Inferior parietal cortex (tissue), 1 donor: ENCODE measurements around the gene PCSK6.

Source experiments
- DNase-seq: peaks from one replicate; pipeline ENCODE4 v3.0.0-alpha.2; 2016; ENCODE audit errors: extremely low spot score

PCSK6 gene

GRCh38 chr15:101522621-101523559, 33.4 kb upstream of the PCSK6 start:
- DNase-seq: no peak

- no peak for DNase-seq
Observed at GRCh38 chr15:101522091-101522490, 32.6 kb upstream of the PCSK6 start.

GRCh38 chr15:101521591-101521990, 32.1 kb upstream of the PCSK6 start:
- DNase-seq: no peak

- DNase-seq: no peak
Observed at GRCh38 chr15:101521069-101521468, 31.6 kb upstream of the PCSK6 start.

GRCh38 chr15:101520395-101520794, 30.9 kb upstream of the PCSK6 start:
- no peak for DNase-seq

GRCh38 chr15:101517504-101517903, 28.0 kb upstream of the PCSK6 start:
- no peak for DNase-seq

GRCh38 chr15:101514318-101514717, 24.8 kb upstream of the PCSK6 start:
- DNase-seq: no peak

- no peak for DNase-seq
Observed at GRCh38 chr15:101511717-101512116, 22.2 kb upstream of the PCSK6 start.

GRCh38 chr15:101510212-101511197, 21.0 kb upstream of the PCSK6 start:
- no peak for DNase-seq

- no peak for DNase-seq
Observed at GRCh38 chr15:101509279-101509678, 19.8 kb upstream of the PCSK6 start.

- no peak for DNase-seq
Observed at GRCh38 chr15:101506491-101506890, 17.0 kb upstream of the PCSK6 start.

- no peak for DNase-seq
Observed at GRCh38 chr15:101505610-101506337, 16.3 kb upstream of the PCSK6 start.

- no peak for DNase-seq
Observed at GRCh38 chr15:101504866-101505609, 15.5 kb upstream of the PCSK6 start.

GRCh38 chr15:101504373-101504772, 14.9 kb upstream of the PCSK6 start:
- no peak for DNase-seq

- DNase-seq: no peak
Observed at GRCh38 chr15:101503296-101503599, 13.7 kb upstream of the PCSK6 start.

- DNase-seq: no peak
Observed at GRCh38 chr15:101502572-101503295, 13.2 kb upstream of the PCSK6 start.

- no peak for DNase-seq
Observed at GRCh38 chr15:101501703-101502373, 12.3 kb upstream of the PCSK6 start.

GRCh38 chr15:101500865-101501551, 11.5 kb upstream of the PCSK6 start:
- no peak for DNase-seq
